OCI-LY7 (cell line): Measurements from ENCODE around the gene HEYL. TPM values are rescaled to one million over a fixed set of nuclear protein-coding genes. Genes with fewer than 3 reads are reported as not detected.
A peak's percentile ranks its signal among the peaks of the same experiment; 100 is the strongest.

Experiments
- BruUV-seq: library from RNA; stranded (reverse); fragments of 400-500 nt; replicated peaks from 2 replicates; lab custom pipeline; 2021; lab: Mats Ljungman, UMichigan
- CTCF ChIA-PET: fragments of 300-600 bp; sonication (Branson Sonifier 250); formaldehyde crosslinking; loops from one replicate; lab custom pipeline; 2022; ENCODE audit warnings: antibody characterized with exemption; ENCODE audit not compliant: unreplicated experiment; lab: Charles Lee
- POLR2A ChIA-PET: fragments of 300-600 bp; sonication (Branson Sonifier 250); formaldehyde crosslinking; loops from one replicate; lab custom pipeline; 2022; ENCODE audit warnings: antibody characterized with exemption; lab: Charles Lee
- DNase-seq: peaks from one replicate; pipeline ENCODE4 v3.0.0-alpha.2; 2015; ENCODE audit warnings: low spot score
- H2AFZ ChIP-seq: fragments of 200-600 bp; sonication (generic), shearing (Covaris generic); 2 replicates; pipeline ENCODE4 v1.6.1; 2014; ENCODE audit warnings: mild to moderate bottlenecking, antibody characterized with exemption, low read length, moderate library complexity
- H3K27ac ChIP-seq: fragments of 200-600 bp; sonication (generic); 2 replicates; pipeline ENCODE4 v1.5.1; 2014; ENCODE audit warnings: mixed run types, low read depth, mild to moderate bottlenecking, moderate library complexity, low read length, inconsistent platforms; ENCODE audit not compliant: poor library complexity, severe bottlenecking
- H3K36me3 ChIP-seq: fragments of 200-600 bp; sonication (generic); 2 replicates; pipeline ENCODE4 v1.6.1; 2014; ENCODE audit warnings: mild to moderate bottlenecking, antibody characterized with exemption, low read length, moderate library complexity, mixed read lengths; ENCODE audit not compliant: insufficient read depth
- H3K4me1 ChIP-seq: fragments of 200-600 bp; sonication (generic); 2 replicates; pipeline ENCODE4 v1.5.1; 2014; ENCODE audit warnings: mild to moderate bottlenecking, low read length; ENCODE audit not compliant: insufficient read depth, poor library complexity, severe bottlenecking
- H3K4me2 ChIP-seq: fragments of 200-600 bp; sonication (generic); 2 replicates; pipeline ENCODE4 v1.6.1; 2014; ENCODE audit warnings: mild to moderate bottlenecking, low read length
- H3K4me3 ChIP-seq: fragments of 200-600 bp; sonication (generic); 2 replicates; pipeline ENCODE4 v1.5.1; 2014; ENCODE audit warnings: mild to moderate bottlenecking, low read depth, low read length; ENCODE audit not compliant: poor library complexity, severe bottlenecking
- H3K79me2 ChIP-seq: fragments of 200-600 bp; sonication (generic); 2 replicates; pipeline ENCODE4 v1.6.1; 2016; ENCODE audit warnings: low read depth, mild to moderate bottlenecking, low read length, moderate library complexity, mixed read lengths; ENCODE audit not compliant: insufficient read depth
- H3K9me2 ChIP-seq: fragments of 200-600 bp; sonication (generic); 2 replicates; pipeline ENCODE4 v1.6.1; 2016; ENCODE audit warnings: mild to moderate bottlenecking, low read length, mixed read lengths; ENCODE audit not compliant: insufficient read depth
- H3K9me3 ChIP-seq: fragments of 200-600 bp; sonication (generic); 2 replicates; pipeline ENCODE4 v1.6.1; 2014; ENCODE audit warnings: mild to moderate bottlenecking, mixed run types, low read length, mixed read lengths
- H4K20me1 ChIP-seq: fragments of 200-600 bp; sonication (generic); 2 replicates; pipeline ENCODE4 v1.6.1; 2014; ENCODE audit warnings: mild to moderate bottlenecking, antibody characterized with exemption, low read length, moderate library complexity, mixed read lengths; ENCODE audit not compliant: insufficient read depth
- CTCF ChIP-seq: fragments of 200-600 bp; sonication (generic); conservative IDR thresholded peaks from 2 replicates; pipeline ENCODE4 v1.5.1; 2014; ENCODE audit warnings: mild to moderate bottlenecking, antibody characterized with exemption, low read length, moderate library complexity, mixed read lengths
- EZH2phosphoT487 ChIP-seq: fragments of 200-600 bp; sonication (generic); IDR thresholded peaks from 2 replicates; pipeline ENCODE4 v1.6.1; 2018; ENCODE audit warnings: low read depth, borderline replicate concordance, mild to moderate bottlenecking, mixed run types, antibody characterized with exemption, low read length, moderate library complexity, mixed read lengths
- intact Hi-C: fragments of 100-400 bp; cut with micrococcal nuclease; formaldehyde crosslinking; loops from one replicate; pipeline ENCODE4 v1.10.0; 2022; ENCODE audit not compliant: unreplicated experiment
- total RNA-seq, 2 experiments: library from RNA; depleted of rRNA in 1 of 2; stranded (reverse); fragments of >200 nt in 1 of 2; shearing (Covaris generic) in 1 of 2; gene quantifications; 2 replicates each; pipeline ENCODE4 v1.2.3, GENCODE V29; 2014 to 2022

The HEYL gene
- total RNA-seq, 2 experiments from 2014 or later: not detected

GRCh38 chr1:39646232-39647081, 7.0 kb upstream of the HEYL start:
- H3K4me1 ChIP-seq: peaks cover 8% of the 10 kb centered on the region
- no peak overlapping the region for H3K4me3 ChIP-seq
- no peak overlapping the region for H2AFZ ChIP-seq
- no peak for TF ChIP-seq CTCF
- TF ChIP-seq EZH2phosphoT487: no peak
- BruUV-seq: no TSS peak
- no peaks in the 10 kb centered on the region for H3K36me3 ChIP-seq
- intact Hi-C loops: no loop called here
- no peaks in the 10 kb centered on the region for H3K9me3 ChIP-seq
- CTCF ChIA-PET: interaction anchor here (0.8 to 1.3 kb wide), 2 partner anchors 12 to 40 kb away, joined by 3 to 8 read pairs; no protein-coding TSS in a partner anchor
- no peaks in the 10 kb centered on the region for H3K9me2 ChIP-seq
- DNase-seq: peak; percentile 60
- H4K20me1 ChIP-seq: no peaks in the 10 kb centered on the region
- no peaks in the 10 kb centered on the region for H3K79me2 ChIP-seq
- no peak overlapping the region for H3K27ac ChIP-seq
- H3K4me2 ChIP-seq: no peak overlapping the region
- POLR2A ChIA-PET: interaction anchor here (0.7 kb wide), 1 partner anchor 55 kb away, joined by 3 read pairs; no protein-coding TSS in a partner anchor

- POLR2A ChIA-PET: no interaction called here
- CTCF ChIA-PET: no interaction called here
These were observed 6.1 kb upstream of the HEYL start for GRCh38 chr1:39645411-39646043.

More at GRCh38 chr1:39645411-39646043, 6.1 kb upstream of the HEYL start:
- no peak overlapping the region for H3K4me2 ChIP-seq
- no peaks in the 10 kb centered on the region for H3K9me2 ChIP-seq
- no peak for TF ChIP-seq CTCF
- no peak for TF ChIP-seq EZH2phosphoT487
- H4K20me1 ChIP-seq: no peaks in the 10 kb centered on the region
- H3K4me1 ChIP-seq: peaks cover 8% of the 10 kb centered on the region
- H3K36me3 ChIP-seq: no peaks in the 10 kb centered on the region
- BruUV-seq: no TSS peak
- DNase-seq: no peak
- H3K9me3 ChIP-seq: no peaks in the 10 kb centered on the region
- H3K79me2 ChIP-seq: no peaks in the 10 kb centered on the region
- H3K4me3 ChIP-seq: no peak overlapping the region
- intact Hi-C loops: no loop called here
- H3K27ac ChIP-seq: no peak overlapping the region
- no peak overlapping the region for H2AFZ ChIP-seq
